GM23338 (cell line): ENCODE measurements around the gene TYSND1. TPM values are rescaled to one million over a fixed set of nuclear protein-coding genes. Genes with fewer than 3 reads are reported as not detected.

Experiments
- ATAC-seq: fragments of 200-7000 bp; cut with Tn5 transposase; 3 replicates; pipeline ENCODE4 v1.9.1; 2020
- DNase-seq: peaks from one replicate; pipeline ENCODE4 v3.0.0-alpha.2; 2015; ENCODE audit warnings: low spot score
- H2AFZ ChIP-seq: fragments of 200-600 bp; sonication (generic); 2 replicates; pipeline ENCODE4 v1.8.0; 2016; ENCODE audit warnings: antibody characterized with exemption, mild to moderate bottlenecking, moderate library complexity
- H3F3A ChIP-seq: fragments of 200-600 bp; sonication (generic); replicated peaks from 2 replicates; pipeline ENCODE4 v1.8.0; 2017; ENCODE audit warnings: antibody characterized with exemption, mixed run types, low read depth
- H3K27ac ChIP-seq: fragments of 200-600 bp; sonication (generic); 2 replicates; pipeline ENCODE4 v1.6.1; 2016; ENCODE audit warnings: low read depth
- H3K27me3 ChIP-seq: fragments of 200-600 bp; sonication (generic); 2 replicates; pipeline ENCODE4 v1.8.0; 2016; ENCODE audit warnings: mild to moderate bottlenecking, mixed run types, moderate library complexity; ENCODE audit not compliant: insufficient read depth
- H3K36me3 ChIP-seq: fragments of 200-600 bp; sonication (generic); 2 replicates; pipeline ENCODE4 v1.8.0; 2016; ENCODE audit warnings: mild to moderate bottlenecking; ENCODE audit not compliant: insufficient read depth
- H3K4me1 ChIP-seq: fragments of 200-600 bp; sonication (generic); 2 replicates; pipeline ENCODE4 v1.8.0; 2016; ENCODE audit warnings: mild to moderate bottlenecking, moderate library complexity; ENCODE audit not compliant: insufficient read depth
- H3K4me2 ChIP-seq: fragments of 200-600 bp; sonication (generic); 2 replicates; pipeline ENCODE4 v1.7.1; 2017; ENCODE audit warnings: mixed run types
- H3K4me3 ChIP-seq: fragments of 200-600 bp; sonication (generic); 2 replicates; pipeline ENCODE4 v1.6.1; 2016; ENCODE audit warnings: mixed run types
- H3K79me2 ChIP-seq: fragments of 200-600 bp; sonication (generic); replicated peaks from 2 replicates; pipeline ENCODE4 v1.8.0; 2017; ENCODE audit warnings: mild to moderate bottlenecking; ENCODE audit not compliant: insufficient read depth
- H3K9me2 ChIP-seq: fragments of 200-600 bp; sonication (generic); 2 replicates; pipeline ENCODE4 v1.8.0; 2017; ENCODE audit not compliant: insufficient read depth
- H4K20me1 ChIP-seq: fragments of 200-600 bp; sonication (generic); replicated peaks from 2 replicates; pipeline ENCODE4 v1.8.0; 2017; ENCODE audit warnings: mild to moderate bottlenecking; ENCODE audit not compliant: insufficient read depth
- H3K27ac Mint-ChIP-seq: 2 replicates; pipeline ENCODE4 v1.8.0; 2020; ENCODE audit warnings: inconsistent platforms, mild to moderate bottlenecking, moderate library complexity, mixed read lengths
- H3K27me3 Mint-ChIP-seq: 3 replicates; pipeline ENCODE4 v1.8.0; 2022; ENCODE audit warnings: low read depth, mild to moderate bottlenecking, moderate library complexity, mixed read lengths, inconsistent platforms; ENCODE audit not compliant: insufficient read depth, poor library complexity
- H3K36me3 Mint-ChIP-seq: 3 replicates; pipeline ENCODE4 v1.8.0; 2021; ENCODE audit warnings: low read depth, mild to moderate bottlenecking, inconsistent platforms, moderate library complexity, mixed read lengths
- H3K4me1 Mint-ChIP-seq: 3 replicates; pipeline ENCODE4 v1.8.0; 2020; ENCODE audit warnings: mild to moderate bottlenecking, inconsistent platforms, mixed read lengths
- H3K4me3 Mint-ChIP-seq: 3 replicates; pipeline ENCODE4 v1.8.0; 2021; ENCODE audit warnings: moderate library complexity, mild to moderate bottlenecking, inconsistent platforms, mixed read lengths
- H3K9me3 Mint-ChIP-seq: 3 replicates; pipeline ENCODE4 v1.8.0; 2020; ENCODE audit warnings: moderate library complexity, mild to moderate bottlenecking, inconsistent platforms, mixed read lengths
- CREB1 ChIP-seq: fragments of 250-450 bp; sonication (Bioruptor Pico); IDR thresholded peaks from 2 replicates; pipeline ENCODE4 v1.5.0; 2020; ENCODE audit warnings: low read depth, mild to moderate bottlenecking, moderate library complexity
- EZH2 ChIP-seq: fragments of 200-600 bp; sonication (generic); IDR thresholded peaks from one replicate; pipeline ENCODE4 v1.8.0; 2017; ENCODE audit warnings: antibody characterized with exemption, mild to moderate bottlenecking, low read depth; ENCODE audit not compliant: unreplicated experiment
- EZH2phosphoT487 ChIP-seq: fragments of 200-600 bp; sonication (generic); IDR thresholded peaks from one replicate; pipeline ENCODE4 v1.8.1; 2018; ENCODE audit warnings: antibody characterized with exemption; ENCODE audit not compliant: unreplicated experiment
- JUNB ChIP-seq: IDR thresholded peaks from one replicate; pipeline ENCODE4 v1.6.1; 2016; ENCODE audit warnings: antibody characterized with exemption; ENCODE audit not compliant: unreplicated experiment
- NANOG ChIP-seq: IDR thresholded peaks from 2 replicates; pipeline ENCODE4 v1.6.1; 2016; ENCODE audit warnings: antibody characterized with exemption, borderline replicate concordance
- POLR2AphosphoS5 ChIP-seq: IDR thresholded peaks from 2 replicates; pipeline ENCODE4 v1.6.1; 2016; ENCODE audit warnings: antibody characterized with exemption, low read depth
- REST ChIP-seq: IDR thresholded peaks from one replicate; pipeline ENCODE4 v1.6.1; 2018; ENCODE audit warnings: antibody characterized with exemption; ENCODE audit not compliant: unreplicated experiment
- STAT1 ChIP-seq: IDR thresholded peaks from one replicate; pipeline ENCODE4 v1.6.1; 2016; ENCODE audit warnings: antibody characterized with exemption; ENCODE audit not compliant: unreplicated experiment
- ZNF331 ChIP-seq: fragments of 250-450 bp; sonication (Bioruptor Pico); IDR thresholded peaks from 2 replicates; pipeline ENCODE4 v1.5.0; 2020; ENCODE audit warnings: low read depth, mild to moderate bottlenecking, moderate library complexity
- polyA plus RNA-seq: library from polyadenylated mRNA; unstranded; fragments of >200 nt; fragmentation: Nextera tagmentation; extraction: Ambion mirVana; gene quantifications from 2 replicates; pipeline ENCODE4 v1.2.1, GENCODE V29; 2016
- total RNA-seq: library from RNA; depleted of rRNA; stranded (reverse); fragments of >200 nt; shearing (Covaris generic); gene quantifications from 2 replicates; pipeline ENCODE4 v1.2.3, GENCODE V29; 2014
- TF ChIP-seq, protein P1 (sequence below): IDR thresholded peaks from 2 replicates; pipeline ENCODE4 v1.6.1; 2016; ENCODE audit warnings: antibody characterized with exemption
- TF ChIP-seq, protein P2 (sequence below), 2 experiments: fragments of 200-600 bp in 1 of 2; sonication (generic) in 1 of 2; conservative IDR thresholded peaks; 2 replicates each; pipeline versions ENCODE4 v1.5.1 to v1.6.1; 2016 to 2017; ENCODE audit warnings: antibody characterized with exemption in 2 of 2, low read depth in 2 of 2, mild to moderate bottlenecking in 2 of 2, moderate library complexity in 1 of 2

The TYSND1 gene
- total and polyA plus RNA-seq, 2 experiments from 2014 or later, result 5.2 to 19.5 TPM

- Mint-ChIP-seq H3K9me3 (no peaks in the 10 kb centered on the region), H3K27ac (no peak overlapping the region), H3K4me3 (no peak overlapping the region), H3K4me1 (peaks cover 2% of the 10 kb centered on the region; the same call in 1 of the 3 replicates), H3K36me3 (peaks cover 16% of the 10 kb centered on the region), H3K27me3 (peaks cover 2% of the 10 kb centered on the region)
- Histone ChIP-seq H3K36me3 (no peaks in the 10 kb centered on the region), H3K9me2 (no peaks in the 10 kb centered on the region), H3K79me2 (no peaks in the 10 kb centered on the region), H3K4me2 (no peak overlapping the region), H2AFZ (no peak overlapping the region), H3K4me3 (no peak overlapping the region), H3K4me1 (no peaks in the 10 kb centered on the region), H3F3A (no peaks in the 10 kb centered on the region), H3K27me3 (no peaks in the 10 kb centered on the region), H3K27ac (no peak overlapping the region), H4K20me1 (no peaks in the 10 kb centered on the region)
- TF ChIP-seq NANOG (no peak), EZH2 (no peak), POLR2AphosphoS5 (no peak), REST (no peak), CREB1 (CRISPR knock-in tag) (no peak), ZNF331 (no peak), JUNB (no peak), STAT1 (no peak), EZH2phosphoT487 (no peak)
- TF ChIP-seq, protein P1, sequence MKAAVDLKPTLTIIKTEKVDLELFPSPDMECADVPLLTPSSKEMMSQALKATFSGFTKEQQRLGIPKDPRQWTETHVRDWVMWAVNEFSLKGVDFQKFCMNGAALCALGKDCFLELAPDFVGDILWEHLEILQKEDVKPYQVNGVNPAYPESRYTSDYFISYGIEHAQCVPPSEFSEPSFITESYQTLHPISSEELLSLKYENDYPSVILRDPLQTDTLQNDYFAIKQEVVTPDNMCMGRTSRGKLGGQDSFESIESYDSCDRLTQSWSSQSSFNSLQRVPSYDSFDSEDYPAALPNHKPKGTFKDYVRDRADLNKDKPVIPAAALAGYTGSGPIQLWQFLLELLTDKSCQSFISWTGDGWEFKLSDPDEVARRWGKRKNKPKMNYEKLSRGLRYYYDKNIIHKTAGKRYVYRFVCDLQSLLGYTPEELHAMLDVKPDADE, result no peak
- TF ChIP-seq, protein P2, sequence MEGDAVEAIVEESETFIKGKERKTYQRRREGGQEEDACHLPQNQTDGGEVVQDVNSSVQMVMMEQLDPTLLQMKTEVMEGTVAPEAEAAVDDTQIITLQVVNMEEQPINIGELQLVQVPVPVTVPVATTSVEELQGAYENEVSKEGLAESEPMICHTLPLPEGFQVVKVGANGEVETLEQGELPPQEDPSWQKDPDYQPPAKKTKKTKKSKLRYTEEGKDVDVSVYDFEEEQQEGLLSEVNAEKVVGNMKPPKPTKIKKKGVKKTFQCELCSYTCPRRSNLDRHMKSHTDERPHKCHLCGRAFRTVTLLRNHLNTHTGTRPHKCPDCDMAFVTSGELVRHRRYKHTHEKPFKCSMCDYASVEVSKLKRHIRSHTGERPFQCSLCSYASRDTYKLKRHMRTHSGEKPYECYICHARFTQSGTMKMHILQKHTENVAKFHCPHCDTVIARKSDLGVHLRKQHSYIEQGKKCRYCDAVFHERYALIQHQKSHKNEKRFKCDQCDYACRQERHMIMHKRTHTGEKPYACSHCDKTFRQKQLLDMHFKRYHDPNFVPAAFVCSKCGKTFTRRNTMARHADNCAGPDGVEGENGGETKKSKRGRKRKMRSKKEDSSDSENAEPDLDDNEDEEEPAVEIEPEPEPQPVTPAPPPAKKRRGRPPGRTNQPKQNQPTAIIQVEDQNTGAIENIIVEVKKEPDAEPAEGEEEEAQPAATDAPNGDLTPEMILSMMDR (conservative IDR thresholded peaks at IDR 0.05; ENCODE audit: low read depth in 2 of 2), result no peak
- ATAC-seq (no peak; the same call in 2 of the 3 replicates), DNase-seq (no peak)
Measured at GRCh38 chr10:70093335-70093944, 53.1 kb downstream of the TYSND1 start.
